Caco-2 (cell line): ENCODE data around the gene NRXN3. TPM values are rescaled to one million over a fixed set of nuclear protein-coding genes. Genes with fewer than 3 reads are reported as not detected.

Source experiments
- BruUV-seq: library from RNA; stranded (reverse); fragments of 400-500 nt; replicated peaks from 2 replicates; lab custom pipeline; 2021; lab: Mats Ljungman, UMichigan
- CTCF ChIA-PET: fragments of 300-600 bp; sonication (Branson Sonifier 250); formaldehyde crosslinking; loops from one replicate; lab custom pipeline; 2022; ENCODE audit warnings: antibody characterized with exemption; lab: Charles Lee
- POLR2A ChIA-PET: fragments of 300-600 bp; sonication (Branson Sonifier 250); formaldehyde crosslinking; loops from one replicate; lab custom pipeline; 2022; ENCODE audit warnings: antibody characterized with exemption; lab: Charles Lee
- DNase-seq, 2 experiments: peaks; one replicate each; pipeline versions ENCODE4 v3.0.0 to v3.0.0-alpha.2; 2020 to 2022
- H3K27me3 ChIP-seq: replicated peaks from 2 replicates; pipeline ENCODE4 v1.6.0; 2011; ENCODE audit warnings: low read length; ENCODE audit not compliant: control insufficient read depth, insufficient read depth
- H3K36me3 ChIP-seq: 2 replicates; pipeline ENCODE4 v1.5.1; 2011; ENCODE audit warnings: low read length; ENCODE audit not compliant: control insufficient read depth, insufficient read depth
- H3K4me1 ChIP-seq: fragments of 250-450 bp; sonication (Bioruptor Pico); 2 replicates; pipeline ENCODE4 v1.5.1; 2020; ENCODE audit warnings: mild to moderate bottlenecking
- H3K4me3 ChIP-seq: 2 replicates; pipeline ENCODE4 v1.5.1; 2011; ENCODE audit warnings: low read depth, mild to moderate bottlenecking, control low read depth, low read length
- H3K9me3 ChIP-seq: fragments of 250-450 bp; sonication (Bioruptor Pico); 2 replicates; pipeline ENCODE4 v1.5.1; 2020; ENCODE audit warnings: mild to moderate bottlenecking, moderate library complexity
- H3K27ac Mint-ChIP-seq: one replicate; pipeline ENCODE4 v1.8.0; 2022; ENCODE audit warnings: mixed read lengths; ENCODE audit not compliant: unreplicated experiment
- H3K27me3 Mint-ChIP-seq: one replicate; pipeline ENCODE4 v1.8.0; 2022; ENCODE audit warnings: mixed read lengths; ENCODE audit not compliant: insufficient read depth, unreplicated experiment
- H3K36me3 Mint-ChIP-seq: one replicate; pipeline ENCODE4 v1.8.0; 2022; ENCODE audit warnings: mild to moderate bottlenecking, mixed read lengths; ENCODE audit not compliant: insufficient read depth, unreplicated experiment
- H3K4me1 Mint-ChIP-seq: one replicate; pipeline ENCODE4 v1.8.0; 2022; ENCODE audit warnings: low read depth, mixed read lengths; ENCODE audit not compliant: unreplicated experiment
- H3K4me3 Mint-ChIP-seq: one replicate; pipeline ENCODE4 v1.8.0; 2022; ENCODE audit warnings: mild to moderate bottlenecking, moderate library complexity, mixed read lengths; ENCODE audit not compliant: unreplicated experiment
- H3K9me3 Mint-ChIP-seq: one replicate; pipeline ENCODE4 v1.8.0; 2022; ENCODE audit warnings: mixed read lengths; ENCODE audit not compliant: unreplicated experiment
- intact Hi-C: fragments of 100-400 bp; cut with micrococcal nuclease; formaldehyde crosslinking; loops from one replicate; pipeline ENCODE4 v1.10.0; 2022; ENCODE audit not compliant: unreplicated experiment
- total RNA-seq: library from RNA; stranded (reverse); gene quantifications from 2 replicates; pipeline ENCODE4 v1.2.3, GENCODE V29; 2022
- TF ChIP-seq, protein P1 (sequence below), 2 experiments: fragments of 200-600 bp in 1 of 2; IDR thresholded peaks; 1 replicate in 1 of 2; 2 replicates in 1 of 2; pipeline versions ENCODE4 v1.5.1 to v1.8.0; 2011 to 2022; ENCODE audit warnings: antibody characterized with exemption in 1 of 2, control low read depth in 1 of 2, inconsistent platforms in 1 of 2, low read depth in 1 of 2, low read length in 1 of 2, mild to moderate bottlenecking in 1 of 2, moderate library complexity in 1 of 2; ENCODE audit not compliant: insufficient read depth in 1 of 2, severe bottlenecking in 1 of 2, unreplicated experiment in 1 of 2

The NRXN3 gene
- total RNA-seq, 1 experiment from 2014 or later: 12.4 TPM

DNA sequence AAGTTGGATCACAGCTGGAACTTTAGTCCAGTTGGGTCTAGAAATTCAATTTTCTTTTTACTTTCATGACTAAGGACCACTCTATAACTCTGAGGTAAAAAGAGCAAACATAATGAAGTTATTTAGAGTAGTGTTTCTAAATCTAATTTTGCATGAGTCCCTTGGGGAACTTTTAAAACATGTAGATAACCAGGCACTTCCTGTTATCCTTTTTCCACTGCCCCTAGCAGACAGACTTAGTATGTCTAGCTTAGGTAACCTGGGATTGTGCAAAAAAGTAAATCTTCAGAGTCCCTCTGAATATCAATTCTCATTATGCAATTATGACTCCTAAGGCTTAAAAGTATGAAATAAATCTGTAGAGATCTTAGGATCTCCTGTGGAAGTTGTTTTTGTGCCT, 1669.9 kb downstream of the NRXN3 start:
- BruUV-seq: no TSS peak
- POLR2A ChIA-PET: no interaction called here

DNA sequence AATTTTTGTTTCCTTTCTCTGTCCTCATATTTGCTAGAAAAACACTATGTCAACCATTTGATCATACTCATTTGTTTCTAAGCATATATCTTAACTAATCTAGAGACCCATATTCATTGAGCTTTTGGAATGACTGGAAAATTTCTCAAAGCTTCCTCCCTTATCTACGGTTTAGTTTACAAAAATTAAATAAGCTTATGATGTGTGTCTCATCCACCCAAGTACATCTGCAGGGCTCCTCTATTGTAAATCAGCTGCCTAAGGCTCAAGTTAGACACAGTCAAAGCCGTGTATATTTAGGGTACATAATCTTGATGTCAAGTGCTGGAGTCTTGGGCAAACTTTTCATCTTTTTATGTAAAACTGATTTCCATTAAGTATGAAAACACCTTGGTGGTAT, 1670.7 kb downstream of the NRXN3 start:
- Mint-ChIP-seq H3K4me3 (no peak overlapping the region), H3K4me1 (peaks cover 5% of the 10 kb centered on the region), H3K27ac (no peak overlapping the region), H3K36me3 (no peaks in the 10 kb centered on the region), H3K27me3 (no peaks in the 10 kb centered on the region), H3K9me3 (no peaks in the 10 kb centered on the region)
- Histone ChIP-seq H3K4me1 (no peaks in the 10 kb centered on the region), H3K9me3 (no peaks in the 10 kb centered on the region), H3K27me3 (no peaks in the 10 kb centered on the region), H3K36me3 (no peaks in the 10 kb centered on the region), H3K4me3 (no peak overlapping the region)
- no TSS peak for BruUV-seq
- intact Hi-C loops: no loop called here
- ChIA-PET POLR2A (no interaction called here), CTCF (no interaction called here)
- no peak for DNase-seq
- TF ChIP-seq, protein P1, sequence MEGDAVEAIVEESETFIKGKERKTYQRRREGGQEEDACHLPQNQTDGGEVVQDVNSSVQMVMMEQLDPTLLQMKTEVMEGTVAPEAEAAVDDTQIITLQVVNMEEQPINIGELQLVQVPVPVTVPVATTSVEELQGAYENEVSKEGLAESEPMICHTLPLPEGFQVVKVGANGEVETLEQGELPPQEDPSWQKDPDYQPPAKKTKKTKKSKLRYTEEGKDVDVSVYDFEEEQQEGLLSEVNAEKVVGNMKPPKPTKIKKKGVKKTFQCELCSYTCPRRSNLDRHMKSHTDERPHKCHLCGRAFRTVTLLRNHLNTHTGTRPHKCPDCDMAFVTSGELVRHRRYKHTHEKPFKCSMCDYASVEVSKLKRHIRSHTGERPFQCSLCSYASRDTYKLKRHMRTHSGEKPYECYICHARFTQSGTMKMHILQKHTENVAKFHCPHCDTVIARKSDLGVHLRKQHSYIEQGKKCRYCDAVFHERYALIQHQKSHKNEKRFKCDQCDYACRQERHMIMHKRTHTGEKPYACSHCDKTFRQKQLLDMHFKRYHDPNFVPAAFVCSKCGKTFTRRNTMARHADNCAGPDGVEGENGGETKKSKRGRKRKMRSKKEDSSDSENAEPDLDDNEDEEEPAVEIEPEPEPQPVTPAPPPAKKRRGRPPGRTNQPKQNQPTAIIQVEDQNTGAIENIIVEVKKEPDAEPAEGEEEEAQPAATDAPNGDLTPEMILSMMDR (IDR thresholded peaks at IDR 0.05; ENCODE audit: insufficient read depth in 1 of 2, low read depth in 1 of 2, low read length in 1 of 2, severe bottlenecking in 1 of 2, unreplicated experiment in 1 of 2): no peak

More for the DNA sequence above, 1669.9 kb downstream of the NRXN3 start:
- Mint-ChIP-seq H3K4me1 (peaks cover 1% of the 10 kb centered on the region), H3K4me3 (no peak overlapping the region), H3K27ac (no peak overlapping the region), H3K9me3 (no peaks in the 10 kb centered on the region), H3K36me3 (no peaks in the 10 kb centered on the region), H3K27me3 (no peaks in the 10 kb centered on the region)
- no peaks in the 10 kb centered on the region for H3K9me3 ChIP-seq
- no peaks in the 10 kb centered on the region for H3K36me3 ChIP-seq
- no peak overlapping the region for H3K4me3 ChIP-seq
- no peaks in the 10 kb centered on the region for H3K27me3 ChIP-seq
- intact Hi-C loops: no loop called here
- no peak for DNase-seq
- TF ChIP-seq, protein P1 (IDR thresholded peaks at IDR 0.05; ENCODE audit: insufficient read depth in 1 of 2, low read depth in 1 of 2, low read length in 1 of 2, severe bottlenecking in 1 of 2, unreplicated experiment in 1 of 2): no peak
- CTCF ChIA-PET: no interaction called here
- H3K4me1 ChIP-seq: no peaks in the 10 kb centered on the region

DNA sequence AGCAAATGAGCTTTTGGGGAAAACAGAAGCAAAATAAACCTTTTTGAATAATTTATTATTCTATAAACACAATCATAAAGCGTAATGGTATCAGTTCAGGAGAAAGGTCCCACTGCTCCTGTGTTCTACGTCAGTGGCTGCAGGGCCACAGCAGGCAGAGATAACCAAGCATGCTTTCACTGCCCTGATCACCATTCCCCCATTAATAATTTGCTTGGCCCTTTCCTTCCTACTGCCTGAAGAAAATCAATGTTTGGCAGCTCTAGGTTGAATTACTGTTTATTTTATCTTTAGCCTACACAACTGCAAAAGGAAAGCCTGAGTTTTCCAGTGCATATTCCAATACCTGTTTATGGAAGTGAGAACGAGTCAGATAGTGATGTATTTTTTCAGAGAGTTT, 1671.3 kb downstream of the NRXN3 start:
- H3K4me3 ChIP-seq: no peak overlapping the region
- Mint-ChIP-seq H3K36me3 (no peaks in the 10 kb centered on the region), H3K4me3 (no peak overlapping the region), H3K27ac (no peak overlapping the region), H3K9me3 (no peaks in the 10 kb centered on the region), H3K27me3 (no peaks in the 10 kb centered on the region), H3K4me1 (peaks cover 5% of the 10 kb centered on the region)
- BruUV-seq: no TSS peak
- DNase-seq: no peak
- ChIA-PET POLR2A (no interaction called here), CTCF (no interaction called here)
- H3K4me1 ChIP-seq: no peaks in the 10 kb centered on the region
- no peaks in the 10 kb centered on the region for H3K36me3 ChIP-seq
- no peaks in the 10 kb centered on the region for H3K9me3 ChIP-seq
- no peaks in the 10 kb centered on the region for H3K27me3 ChIP-seq
- intact Hi-C loops: no loop called here
- TF ChIP-seq, protein P1 (IDR thresholded peaks at IDR 0.05; ENCODE audit: insufficient read depth in 1 of 2, low read depth in 1 of 2, low read length in 1 of 2, severe bottlenecking in 1 of 2, unreplicated experiment in 1 of 2): no peak
